Neural progenitor cell (in vitro differentiated cells): ENCODE measurements around the gene TUBA3C. TPM values are rescaled to one million over a fixed set of nuclear protein-coding genes. Genes with fewer than 3 reads are reported as not detected.

Experiments
- DNase-seq: peaks from one replicate; pipeline ENCODE4 v3.0.0-alpha.2; 2016; ENCODE audit warnings: low spot score
- H2AFZ ChIP-seq: fragments of 200-600 bp; sonication (generic); replicated peaks from 2 replicates; pipeline ENCODE4 v1.6.1; 2016; ENCODE audit warnings: antibody characterized with exemption
- H3F3A ChIP-seq: fragments of 200-600 bp; sonication (generic); 2 replicates; pipeline ENCODE4 v1.6.1; 2016; ENCODE audit warnings: antibody characterized with exemption, low read depth
- H3K27ac ChIP-seq: fragments of 200-600 bp; sonication (generic); 2 replicates; pipeline ENCODE4 v1.5.1; 2016; ENCODE audit warnings: mild to moderate bottlenecking
- H3K27me3 ChIP-seq: fragments of 200-600 bp; sonication (generic); 2 replicates; pipeline ENCODE4 v1.6.1; 2016; ENCODE audit warnings: mild to moderate bottlenecking, moderate library complexity
- H3K36me3 ChIP-seq: fragments of 200-600 bp; sonication (generic); 2 replicates; pipeline ENCODE4 v1.5.1; 2016
- H3K4me1 ChIP-seq: fragments of 200-600 bp; sonication (generic); 2 replicates; pipeline ENCODE4 v1.6.1; 2016; ENCODE audit warnings: mixed run types
- H3K4me2 ChIP-seq: fragments of 200-600 bp; sonication (generic); 2 replicates; pipeline ENCODE4 v1.6.1; 2016
- H3K4me3 ChIP-seq: fragments of 200-600 bp; sonication (generic); 2 replicates; pipeline ENCODE4 v1.5.1; 2016
- H3K79me2 ChIP-seq: fragments of 200-600 bp; sonication (generic); 2 replicates; pipeline ENCODE4 v1.6.1; 2016; ENCODE audit warnings: low read depth
- H3K9ac ChIP-seq: fragments of 200-600 bp; sonication (generic); 2 replicates; pipeline ENCODE4 v1.6.1; 2016
- H3K9me3 ChIP-seq: fragments of 200-600 bp; sonication (generic); 2 replicates; pipeline ENCODE4 v1.5.1; 2016; ENCODE audit warnings: low read depth
- H4K20me1 ChIP-seq: fragments of 200-600 bp; sonication (generic); 2 replicates; pipeline ENCODE4 v1.6.1; 2016; ENCODE audit warnings: low read depth
- H3K27ac Mint-ChIP-seq: 3 replicates; pipeline ENCODE4 v1.8.0; 2021; ENCODE audit warnings: mixed read lengths
- H3K27me3 Mint-ChIP-seq: 2 replicates; pipeline ENCODE4 v1.8.0; 2022; ENCODE audit warnings: low read depth, mild to moderate bottlenecking, inconsistent platforms, moderate library complexity, mixed read lengths; ENCODE audit not compliant: insufficient read depth
- H3K36me3 Mint-ChIP-seq: 3 replicates; pipeline ENCODE4 v1.8.0; 2021; ENCODE audit warnings: mixed read lengths
- H3K4me1 Mint-ChIP-seq: 3 replicates; pipeline ENCODE4 v1.8.0; 2021; ENCODE audit warnings: mixed read lengths
- H3K4me3 Mint-ChIP-seq: 3 replicates; pipeline ENCODE4 v1.8.0; 2021; ENCODE audit warnings: mild to moderate bottlenecking, moderate library complexity, mixed read lengths
- H3K9me3 Mint-ChIP-seq: 3 replicates; pipeline ENCODE4 v1.8.0; 2020; ENCODE audit warnings: mixed read lengths
- CTCF ChIP-seq: fragments of 200-600 bp; sonication (generic); IDR thresholded peaks from 2 replicates; pipeline ENCODE4 v1.5.1; 2017; ENCODE audit warnings: antibody characterized with exemption, mild to moderate bottlenecking
- EZH2 ChIP-seq: fragments of 200-600 bp; sonication (generic); IDR thresholded peaks from 2 replicates; pipeline ENCODE4 v1.6.1; 2017; ENCODE audit warnings: antibody characterized with exemption, mild to moderate bottlenecking, moderate library complexity
- EZH2phosphoT487 ChIP-seq: fragments of 200-600 bp; sonication (generic); IDR thresholded peaks from 2 replicates; pipeline ENCODE4 v1.6.1; 2017; ENCODE audit warnings: antibody characterized with exemption
- total RNA-seq: library from RNA; depleted of rRNA; stranded (reverse); fragments of >200 nt; gene quantifications from 2 replicates; pipeline ENCODE4 v1.2.3, GENCODE V29; 2015; ENCODE audit warnings: low replicate concordance

Gene TUBA3C
- total RNA-seq, 1 donor from 2014 or later: not detected

- TF ChIP-seq EZH2: no peak
- TF ChIP-seq CTCF: no peak
- no peak for TF ChIP-seq EZH2phosphoT487
- DNase-seq: no peak
- Histone ChIP-seq H2AFZ (no peak overlapping the region), H3K27me3 (no peaks in the 10 kb centered on the region), H3K4me3 (no peak overlapping the region), H3K79me2 (no peaks in the 10 kb centered on the region), H3K27ac (no peak overlapping the region), H3K36me3 (no peaks in the 10 kb centered on the region), H3K4me2 (no peak overlapping the region), H3K9me3 (peaks cover 5% of the 10 kb centered on the region), H3K4me1 (no peaks in the 10 kb centered on the region), H4K20me1 (no peaks in the 10 kb centered on the region), H3K9ac (no peak overlapping the region), H3F3A (no peaks in the 10 kb centered on the region)
- Mint-ChIP-seq H3K27me3 (peaks cover 11% of the 10 kb centered on the region), H3K4me1 (no peaks in the 10 kb centered on the region), H3K4me3 (no peak overlapping the region), H3K9me3 (peaks cover 63% of the 10 kb centered on the region), H3K36me3 (peaks cover 2% of the 10 kb centered on the region), H3K27ac (no peak overlapping the region)
Observed at GRCh38 chr13:19159761-19160420, 21.7 kb downstream of the TUBA3C start.

GRCh38 chr13:19159181-19159580 lies 22.4 kb downstream of the TUBA3C start:
- no peak overlapping the region for H3K9ac ChIP-seq
- DNase-seq: no peak
- Mint-ChIP-seq H3K36me3 (peaks cover 2% of the 10 kb centered on the region), H3K27ac (no peak overlapping the region), H3K4me3 (no peak overlapping the region), H3K27me3 (peaks cover 11% of the 10 kb centered on the region), H3K9me3 (peaks cover 63% of the 10 kb centered on the region), H3K4me1 (no peaks in the 10 kb centered on the region)
- H3K9me3 ChIP-seq: peaks cover 7% of the 10 kb centered on the region
- TF ChIP-seq CTCF (no peak), EZH2 (no peak), EZH2phosphoT487 (no peak)
- no peaks in the 10 kb centered on the region for H3K4me1 ChIP-seq
- no peak overlapping the region for H2AFZ ChIP-seq
- no peaks in the 10 kb centered on the region for H3K79me2 ChIP-seq
- H3K36me3 ChIP-seq: no peaks in the 10 kb centered on the region
- no peak overlapping the region for H3K27ac ChIP-seq
- H3K27me3 ChIP-seq: no peaks in the 10 kb centered on the region
- no peak overlapping the region for H3K4me3 ChIP-seq
- H3F3A ChIP-seq: no peaks in the 10 kb centered on the region
- no peaks in the 10 kb centered on the region for H4K20me1 ChIP-seq
- H3K4me2 ChIP-seq: no peak overlapping the region

GRCh38 chr13:19158526-19159174 lies 23.0 kb downstream of the TUBA3C start:
- H3K4me1 ChIP-seq: no peaks in the 10 kb centered on the region
- no peaks in the 10 kb centered on the region for H4K20me1 ChIP-seq
- H3K9me3 ChIP-seq: peaks cover 7% of the 10 kb centered on the region
- H3K4me2 ChIP-seq: no peak overlapping the region
- Mint-ChIP-seq H3K4me3 (no peak overlapping the region), H3K27ac (no peak overlapping the region), H3K27me3 (peaks cover 11% of the 10 kb centered on the region), H3K9me3 (peaks cover 60% of the 10 kb centered on the region), H3K4me1 (no peaks in the 10 kb centered on the region), H3K36me3 (peaks cover 2% of the 10 kb centered on the region)
- DNase-seq: no peak
- no peak overlapping the region for H3K4me3 ChIP-seq
- no peaks in the 10 kb centered on the region for H3K36me3 ChIP-seq
- no peaks in the 10 kb centered on the region for H3F3A ChIP-seq
- H3K27ac ChIP-seq: no peak overlapping the region
- no peak overlapping the region for H2AFZ ChIP-seq
- no peak overlapping the region for H3K9ac ChIP-seq
- TF ChIP-seq EZH2 (no peak), EZH2phosphoT487 (no peak), CTCF (no peak)
- no peaks in the 10 kb centered on the region for H3K79me2 ChIP-seq
- H3K27me3 ChIP-seq: no peaks in the 10 kb centered on the region
